Measurements from ENCODE around the gene AGPAT3. TPM values are rescaled to one million over a fixed set of nuclear protein-coding genes. Genes with fewer than 3 reads are reported as not detected.

AGPAT3 gene
- total RNA-seq, 1 experiment from 2014 or later: 13.0 TPM

DNA sequence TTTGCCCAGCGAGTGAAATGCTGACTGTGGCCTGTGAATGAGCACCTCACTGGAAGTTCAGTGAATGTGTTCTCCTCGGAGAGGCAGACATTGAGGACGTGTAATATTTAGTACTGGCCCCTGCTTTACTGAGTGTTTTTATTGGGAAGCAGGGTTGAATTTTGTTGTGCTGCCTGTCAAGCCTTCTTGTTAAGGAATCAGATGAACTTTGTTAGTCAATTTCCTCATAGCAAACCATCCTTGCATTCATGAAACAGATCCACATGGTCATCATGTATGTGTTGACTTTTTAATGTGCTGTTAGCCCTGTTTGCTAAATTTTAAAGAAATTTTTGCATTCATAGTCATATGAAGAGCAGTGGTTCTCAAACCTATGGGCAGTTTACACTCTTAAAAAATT, 47.9 kb downstream of the AGPAT3 start:
- Histone ChIP-seq H3K23me2 (ENCODE audit: insufficient read length, low read depth, low read length, poor library complexity, severe bottlenecking) (no peaks in the 10 kb centered on the region), H2BK12ac (ENCODE audit: insufficient read length, low read depth, low read length) (no peak overlapping the region), H3K4ac (ENCODE audit: low read depth, low read length) (no peak overlapping the region), H3K9me3 (ENCODE audit: control insufficient read depth, low read depth, low read length) (no peaks in the 10 kb centered on the region), H3K79me1 (ENCODE audit: insufficient read depth, low read depth, low read length, poor library complexity, severe bottlenecking) (no peaks in the 10 kb centered on the region), H3K18ac (ENCODE audit: insufficient read length, low read depth, low read length) (no peak overlapping the region), H4K5ac (ENCODE audit: insufficient read length, low read depth, low read length) (no peak overlapping the region), H2BK5ac (ENCODE audit: insufficient read length, low read length) (no peak overlapping the region), H2BK15ac (ENCODE audit: low read depth, low read length) (no peak overlapping the region), H3T11ph (ENCODE audit: low read length) (no peak overlapping the region), H3K14ac (ENCODE audit: insufficient read depth, low read length) (no peak overlapping the region), H2BK120ac (ENCODE audit: low read depth, low read length, poor library complexity, severe bottlenecking) (no peak overlapping the region), H3K27ac (ENCODE audit: insufficient read length, low read depth, low read length) (no peak overlapping the region), H3K4me2 (ENCODE audit: insufficient read depth, insufficient read length, low read length) (no peak overlapping the region), H4K91ac (ENCODE audit: insufficient read length, low read depth, low read length) (no peak overlapping the region), H2BK20ac (ENCODE audit: low read depth, low read length, poor library complexity, severe bottlenecking) (no peak overlapping the region), H2AFZ (ENCODE audit: low read length) (no peak overlapping the region), H3K9ac (ENCODE audit: extremely low read depth, insufficient read length, low read length) (no peak overlapping the region), H3K27me3 (ENCODE audit: insufficient read depth, low read length) (no peaks in the 10 kb centered on the region), H2AK5ac (ENCODE audit: insufficient read length, low read length) (no peak overlapping the region), H3K56ac (ENCODE audit: insufficient read length, low read depth, low read length) (no peak overlapping the region), H3K79me2 (ENCODE audit: insufficient read depth, low read length) (no peaks in the 10 kb centered on the region), H4K20me1 (ENCODE audit: control insufficient read depth, insufficient read depth, insufficient read length) (no peaks in the 10 kb centered on the region), H3K23ac (ENCODE audit: insufficient read length, low read depth, low read length) (no peak overlapping the region), H4K8ac (replicated peaks; ENCODE audit: insufficient read length, low read depth, low read length) (no peak overlapping the region), H3K4me1 (ENCODE audit: insufficient read depth, low read length) (no peaks in the 10 kb centered on the region)
- no peaks in the 10 kb centered on the region for H3K27me3 Mint-ChIP-seq (ENCODE audit: low read depth)
- DNase-seq: no peak
- H3K27ac Mint-ChIP-seq: no peak overlapping the region
- no peaks in the 10 kb centered on the region for H3K9me3 Mint-ChIP-seq
- no peak overlapping the region for H3K4me3 Mint-ChIP-seq
- TF ChIP-seq CTCF (conservative IDR thresholded peaks at IDR 0.05): no peak
- no CpG with 5 or more reads among the region's 3 CpGs for WGBS (ENCODE audit: extremely low coverage, insufficient read length, low lambda C conversion rate)
- no peaks in the 10 kb centered on the region for H3K36me3 Mint-ChIP-seq (ENCODE audit: insufficient read depth in 1 of 3, low read depth in 3 of 3)
- H3K4me1 Mint-ChIP-seq: peaks cover 10 to 17% of the 10 kb centered on the region in 2 experiments
